Brain pericyte (primary cell): ENCODE data around the gene UBQLN2.
A peak's percentile ranks its signal among the peaks of the same experiment; 100 is the strongest.
"Not testable (repeated sequence)": the region's sequence is repeated elsewhere in the genome, so short reads cannot be mapped to it uniquely, and the experiment has no call there.

Experiments
- DNase-seq: peaks from one replicate; pipeline ENCODE4 v3.0.0-alpha.2; 2012; ENCODE audit warnings: low read depth, low spot score

Gene UBQLN2

GRCh38 chrX:56563231-56564161 is at the start of gene UBQLN2:
Gene UBQLN2 (plus strand): TSS chrX:56563627. CDS start chrX:56563874, 247 bp downstream.
- DNase-seq = peak; percentile 34

- no peak for DNase-seq
Observed at GRCh38 chrX:56519642-56520041, 43.8 kb upstream of the UBQLN2 start.

- DNase-seq = not testable (repeated sequence)
Observed at GRCh38 chrX:56529482-56530007, 33.9 kb upstream of the UBQLN2 start.

GRCh38 chrX:56530011-56530410 is 33.4 kb upstream of the UBQLN2 start:
- no peak for DNase-seq

- no peak for DNase-seq
Observed at GRCh38 chrX:56550667-56551066, 12.8 kb upstream of the UBQLN2 start.

GRCh38 chrX:56554870-56555269 is 8.6 kb upstream of the UBQLN2 start:
- DNase-seq = no peak

GRCh38 chrX:56557376-56557929 is 6.0 kb upstream of the UBQLN2 start:
- DNase-seq = no peak

GRCh38 chrX:56564164-56564885 is 898 bp downstream of the UBQLN2 start:
- DNase-seq = no peak

GRCh38 chrX:56564921-56565840 is 1.8 kb downstream of the UBQLN2 start:
- no peak for DNase-seq

DNA sequence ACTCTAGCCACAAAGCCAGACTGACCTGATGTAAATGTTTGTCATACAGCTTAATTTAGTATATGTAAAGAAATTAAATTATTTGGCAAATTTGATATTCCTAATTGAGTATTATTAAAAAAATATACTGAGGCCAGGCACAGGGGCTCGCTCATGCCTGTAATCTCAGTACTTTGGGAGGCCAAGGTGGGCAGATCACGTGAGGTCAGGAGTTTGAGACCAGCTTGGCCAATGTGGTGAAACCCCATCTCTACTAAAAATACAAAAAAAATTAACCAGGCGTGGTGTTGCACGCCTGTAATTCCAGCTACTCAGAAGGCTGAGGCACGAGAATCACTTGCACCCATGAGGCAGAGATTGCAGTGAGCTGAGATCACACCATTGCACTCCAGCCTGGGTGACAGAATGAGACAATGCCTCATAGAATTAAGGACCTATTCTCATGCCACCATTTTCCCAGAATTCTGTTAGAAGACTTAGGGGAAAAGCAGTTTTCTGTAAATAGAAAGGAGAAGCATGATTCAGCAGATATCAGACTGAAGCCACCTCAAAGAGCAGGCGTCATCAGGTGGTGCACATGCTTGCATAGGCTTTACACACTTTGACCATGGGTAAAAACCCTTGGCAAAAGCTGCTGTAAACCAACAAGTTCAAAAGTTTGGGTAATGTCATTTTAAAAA is 6.1 kb downstream of the UBQLN2 start:
- DNase-seq = no peak

DNA sequence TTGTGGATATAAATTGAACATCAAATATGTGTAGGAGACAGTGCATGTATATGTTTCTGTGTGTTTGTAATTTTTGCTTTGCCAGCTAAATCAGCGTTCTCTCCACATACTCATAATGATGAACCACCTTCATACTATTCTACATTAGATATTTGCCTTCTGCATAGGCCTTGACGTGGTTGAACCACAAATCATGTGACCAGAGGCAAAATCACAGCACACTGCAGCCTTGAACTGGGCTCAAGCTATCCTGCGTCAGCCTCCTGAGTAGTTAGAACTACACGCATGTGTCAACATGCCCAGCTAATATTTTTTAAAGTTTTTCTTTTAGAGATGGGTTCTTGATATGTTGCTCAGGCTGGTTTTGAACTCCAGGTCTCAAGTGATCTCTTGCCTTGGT is 9.5 kb downstream of the UBQLN2 start:
- no peak for DNase-seq

DNA sequence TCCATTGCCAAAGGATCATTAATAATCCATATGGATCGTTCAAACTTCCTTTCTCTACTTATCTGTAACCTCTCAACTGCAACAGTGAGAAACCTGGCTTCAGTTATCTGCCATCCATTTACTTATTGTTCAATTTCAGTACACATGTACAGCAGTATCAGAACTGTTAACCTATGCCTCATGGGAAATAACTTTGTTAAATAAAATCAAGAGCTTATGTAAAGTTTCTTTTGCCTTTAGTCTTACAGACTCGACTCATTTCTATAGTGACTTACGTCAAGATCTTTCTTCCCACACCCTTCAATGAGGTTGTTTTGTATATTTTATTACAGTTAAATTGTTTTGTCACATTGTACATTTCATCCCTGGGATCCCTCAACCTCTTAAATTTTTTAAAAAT is 11.4 kb downstream of the UBQLN2 start:
- no peak for DNase-seq

DNA sequence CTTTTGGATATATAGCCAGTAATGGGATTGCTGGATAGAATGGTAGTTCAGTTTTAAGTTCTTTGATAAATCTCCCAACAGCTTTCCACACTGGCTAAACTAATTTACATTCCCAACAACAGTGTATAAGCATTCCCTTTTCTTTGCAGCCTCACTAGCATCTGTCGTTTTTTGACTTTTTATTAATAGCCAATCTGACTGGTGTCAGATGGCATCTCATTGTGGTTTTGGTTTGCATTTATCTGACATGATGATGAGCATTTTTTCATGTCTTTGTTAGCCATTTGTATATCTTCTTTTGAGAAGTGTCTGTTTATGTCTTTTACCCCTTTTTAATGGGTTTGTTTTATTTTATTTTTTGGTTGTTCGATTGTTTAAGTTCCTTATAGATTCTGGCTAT is 13.3 kb downstream of the UBQLN2 start:
- DNase-seq = no peak

GRCh38 chrX:56588397-56589188 is 25.2 kb downstream of the UBQLN2 start:
- DNase-seq = no peak

GRCh38 chrX:56591830-56592229 is 28.4 kb downstream of the UBQLN2 start:
- DNase-seq = not testable (repeated sequence)

DNA sequence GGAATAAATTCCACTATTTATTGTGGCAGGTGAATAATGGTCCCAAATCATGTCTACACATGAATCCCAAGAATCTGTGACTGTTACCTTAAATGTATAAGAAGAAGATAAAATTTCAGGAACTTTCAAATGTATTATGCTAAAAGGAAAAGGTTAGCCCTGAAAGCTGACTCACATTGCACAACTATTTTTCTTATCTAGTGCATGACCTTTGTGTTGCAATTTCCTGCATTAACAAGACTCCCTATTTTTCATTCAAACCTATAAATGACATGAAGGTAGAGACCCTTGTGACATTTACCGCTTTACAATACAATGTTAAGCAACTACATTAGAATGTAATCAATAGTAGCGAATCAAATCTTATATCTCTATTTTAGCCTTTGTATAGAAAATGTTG is 36.7 kb downstream of the UBQLN2 start:
- no peak for DNase-seq

DNA sequence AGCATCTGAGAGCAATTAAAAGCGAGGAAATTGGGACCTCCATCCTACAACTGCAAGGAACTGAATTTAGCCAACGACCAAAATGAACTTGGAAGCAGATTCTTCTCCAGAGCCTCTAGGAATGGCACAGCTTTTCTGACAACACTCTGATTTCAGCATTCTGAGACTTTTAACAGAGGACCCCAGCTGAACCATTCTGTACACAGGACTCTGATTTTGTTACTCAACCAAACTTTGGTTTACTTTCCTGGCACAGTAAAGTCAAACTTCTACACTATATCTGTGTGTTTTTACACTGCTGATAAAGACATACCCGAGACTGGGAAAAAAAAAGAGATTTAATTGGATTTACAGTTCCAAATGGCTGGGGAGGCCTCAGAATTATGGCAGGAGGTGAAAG is 37.6 kb downstream of the UBQLN2 start:
- no peak for DNase-seq

GRCh38 chrX:56615282-56615681 is 51.9 kb downstream of the UBQLN2 start:
- DNase-seq = no peak
